DOHH2 (cell line): ENCODE measurements around the gene TTC9B.

Experiments used
- H3F3A ChIP-seq: fragments of 200-600 bp; sonication (generic), shearing (Covaris generic); 2 replicates; pipeline ENCODE4 v1.6.0; 2016; ENCODE audit warnings: antibody characterized with exemption, mild to moderate bottlenecking; ENCODE audit not compliant: control insufficient read depth, insufficient read depth
- H3K27ac ChIP-seq: fragments of 200-600 bp; sonication (generic); 2 replicates; pipeline ENCODE4 v1.5.1; 2014; ENCODE audit warnings: low read depth, mild to moderate bottlenecking, low read length, moderate library complexity
- H3K27me3 ChIP-seq: fragments of 200-600 bp; sonication (generic); 2 replicates; pipeline ENCODE4 v1.6.1; 2014; ENCODE audit warnings: mild to moderate bottlenecking, low read length, mixed read lengths; ENCODE audit not compliant: control insufficient read depth
- H3K36me3 ChIP-seq: fragments of 200-600 bp; sonication (generic); 2 replicates; pipeline ENCODE4 v1.6.1; 2014; ENCODE audit warnings: mild to moderate bottlenecking, low read length, moderate library complexity, mixed read lengths; ENCODE audit not compliant: control insufficient read depth
- H3K4me1 ChIP-seq: fragments of 200-600 bp; sonication (generic); 2 replicates; pipeline ENCODE4 v1.6.1; 2014; ENCODE audit warnings: mild to moderate bottlenecking, low read length, mixed read lengths; ENCODE audit not compliant: control insufficient read depth
- H3K4me2 ChIP-seq: fragments of 200-600 bp; sonication (generic); 2 replicates; pipeline ENCODE4 v1.6.0; 2014; ENCODE audit warnings: mild to moderate bottlenecking, low read length, moderate library complexity
- H3K4me3 ChIP-seq: fragments of 200-600 bp; sonication (generic); 2 replicates; pipeline ENCODE4 v1.5.1; 2014; ENCODE audit warnings: mild to moderate bottlenecking, low read length, mixed read lengths
- H3K79me2 ChIP-seq: fragments of 200-600 bp; sonication (generic); 2 replicates; pipeline ENCODE4 v1.6.1; 2014; ENCODE audit warnings: mild to moderate bottlenecking, low read length, mixed read lengths; ENCODE audit not compliant: control insufficient read depth
- H3K9me2 ChIP-seq: fragments of 200-600 bp; sonication (generic); replicated peaks from 2 replicates; pipeline ENCODE4 v1.6.1; 2014; ENCODE audit warnings: mild to moderate bottlenecking, low read length, mixed read lengths; ENCODE audit not compliant: control insufficient read depth
- H3K9me3 ChIP-seq: fragments of 200-600 bp; sonication (generic); 2 replicates; pipeline ENCODE4 v1.6.1; 2014; ENCODE audit warnings: antibody characterized with exemption, low read length, mixed read lengths; ENCODE audit not compliant: control insufficient read depth, insufficient read depth
- H4K20me1 ChIP-seq: fragments of 200-600 bp; sonication (generic); 2 replicates; pipeline ENCODE4 v1.6.0; 2014; ENCODE audit warnings: low read depth, mild to moderate bottlenecking, antibody characterized with exemption, low read length, moderate library complexity; ENCODE audit not compliant: control insufficient read depth, insufficient read depth
- EZH2phosphoT487 ChIP-seq: fragments of 200-600 bp; sonication (generic); IDR thresholded peaks from 2 replicates; pipeline ENCODE4 v1.6.1; 2017; ENCODE audit warnings: borderline replicate concordance, mild to moderate bottlenecking, antibody characterized with exemption, low read length, moderate library complexity, mixed read lengths
- TF ChIP-seq, protein P1 (sequence below): fragments of 200-600 bp; sonication (generic); IDR thresholded peaks from one replicate; pipeline ENCODE4 v1.5.1; 2014; ENCODE audit warnings: antibody characterized with exemption, mild to moderate bottlenecking, low read depth, low read length; ENCODE audit not compliant: poor library complexity, severe bottlenecking

Gene TTC9B

DNA sequence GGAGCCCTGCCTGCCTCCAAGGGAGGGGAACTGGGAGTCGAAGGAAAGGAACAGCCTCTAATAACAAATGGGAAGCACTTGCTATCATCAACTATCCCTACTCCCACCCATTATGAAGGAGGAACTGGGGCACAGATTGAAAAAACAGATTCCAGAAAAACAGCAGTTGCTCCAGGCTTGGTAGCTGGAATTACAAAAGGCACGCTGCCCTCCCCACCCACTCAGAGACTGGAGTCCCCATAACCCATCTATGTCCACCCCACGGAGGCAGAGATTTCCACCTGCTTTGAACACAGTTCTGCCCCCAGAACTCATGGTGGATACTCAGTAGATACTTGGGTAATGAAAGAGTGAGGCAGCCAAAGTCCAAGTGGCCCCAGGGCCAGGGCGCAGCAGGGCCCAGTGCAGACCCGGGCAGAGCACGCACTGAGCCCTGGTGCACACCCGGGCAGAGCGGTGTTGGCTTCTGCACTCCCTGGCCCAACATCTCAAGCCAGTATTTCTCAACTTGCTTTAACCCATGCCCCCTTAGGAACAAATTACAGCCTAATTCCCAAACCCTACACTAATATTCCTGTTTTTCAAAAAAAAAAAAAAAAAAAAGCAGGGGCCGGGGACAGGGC lies 27.4 kb upstream of the TTC9B start:
- no peaks in the 10 kb centered on the region for H3K9me2 ChIP-seq
- H3F3A ChIP-seq, result no peaks in the 10 kb centered on the region
- H3K79me2 ChIP-seq, result peaks cover 2% of the 10 kb centered on the region; the same call in 1 of the 2 replicates
- no peak overlapping the region for H3K4me3 ChIP-seq
- no peaks in the 10 kb centered on the region for H3K9me3 ChIP-seq
- peaks cover 17% of the 10 kb centered on the region for H3K36me3 ChIP-seq
- H3K27ac ChIP-seq, result no peak overlapping the region
- no peaks in the 10 kb centered on the region for H3K4me1 ChIP-seq
- H3K4me2 ChIP-seq, result no peak overlapping the region
- TF ChIP-seq EZH2phosphoT487, result no peak
- TF ChIP-seq, protein P1, sequence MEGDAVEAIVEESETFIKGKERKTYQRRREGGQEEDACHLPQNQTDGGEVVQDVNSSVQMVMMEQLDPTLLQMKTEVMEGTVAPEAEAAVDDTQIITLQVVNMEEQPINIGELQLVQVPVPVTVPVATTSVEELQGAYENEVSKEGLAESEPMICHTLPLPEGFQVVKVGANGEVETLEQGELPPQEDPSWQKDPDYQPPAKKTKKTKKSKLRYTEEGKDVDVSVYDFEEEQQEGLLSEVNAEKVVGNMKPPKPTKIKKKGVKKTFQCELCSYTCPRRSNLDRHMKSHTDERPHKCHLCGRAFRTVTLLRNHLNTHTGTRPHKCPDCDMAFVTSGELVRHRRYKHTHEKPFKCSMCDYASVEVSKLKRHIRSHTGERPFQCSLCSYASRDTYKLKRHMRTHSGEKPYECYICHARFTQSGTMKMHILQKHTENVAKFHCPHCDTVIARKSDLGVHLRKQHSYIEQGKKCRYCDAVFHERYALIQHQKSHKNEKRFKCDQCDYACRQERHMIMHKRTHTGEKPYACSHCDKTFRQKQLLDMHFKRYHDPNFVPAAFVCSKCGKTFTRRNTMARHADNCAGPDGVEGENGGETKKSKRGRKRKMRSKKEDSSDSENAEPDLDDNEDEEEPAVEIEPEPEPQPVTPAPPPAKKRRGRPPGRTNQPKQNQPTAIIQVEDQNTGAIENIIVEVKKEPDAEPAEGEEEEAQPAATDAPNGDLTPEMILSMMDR, result no peak
- no peaks in the 10 kb centered on the region for H4K20me1 ChIP-seq
- no peaks in the 10 kb centered on the region for H3K27me3 ChIP-seq

DNA sequence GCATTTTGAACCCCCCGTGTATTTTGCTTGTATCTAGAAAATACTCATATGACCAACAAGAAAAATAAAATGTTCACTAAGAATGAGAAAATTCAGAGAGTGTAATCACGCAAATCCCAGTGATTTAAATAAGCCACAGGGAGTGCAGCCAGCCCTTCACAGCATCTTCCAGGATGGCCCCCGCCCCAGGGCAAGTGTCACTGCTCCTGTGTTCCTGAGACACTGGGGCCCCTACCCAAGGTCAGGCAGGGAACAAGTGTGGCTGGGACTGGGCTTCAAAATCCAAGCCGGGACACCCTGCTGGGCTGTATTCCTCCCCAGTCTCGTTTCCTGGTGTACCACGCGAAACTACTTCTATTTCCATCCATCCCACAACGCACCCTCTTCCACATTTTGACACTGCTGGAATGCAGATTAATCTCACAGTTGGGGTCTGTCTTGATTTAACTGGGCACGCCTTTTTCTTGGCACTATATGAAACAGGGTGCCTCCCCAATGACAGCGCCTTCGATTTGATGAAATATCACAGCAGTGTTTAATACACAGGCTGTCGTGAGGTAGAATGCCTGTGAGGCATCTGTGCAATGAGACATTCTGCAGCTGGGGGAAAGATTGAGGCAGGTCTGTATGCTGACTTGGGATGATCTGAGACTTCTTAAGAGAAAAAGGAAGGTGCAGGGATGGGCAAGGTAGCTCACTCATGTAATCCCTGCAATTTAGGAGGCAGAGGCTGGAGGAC lies 26.6 kb upstream of the TTC9B start:
- Histone ChIP-seq H4K20me1 (no peaks in the 10 kb centered on the region), H3K36me3 (peaks cover 24% of the 10 kb centered on the region), H3K4me3 (no peak overlapping the region), H3K4me1 (no peaks in the 10 kb centered on the region), H3K27ac (no peak overlapping the region), H3F3A (no peaks in the 10 kb centered on the region), H3K9me2 (no peaks in the 10 kb centered on the region), H3K27me3 (no peaks in the 10 kb centered on the region), H3K9me3 (no peaks in the 10 kb centered on the region), H3K4me2 (no peak overlapping the region), H3K79me2 (peaks cover 2% of the 10 kb centered on the region; the same call in 1 of the 2 replicates)
- TF ChIP-seq, protein P1, result no peak
- no peak for TF ChIP-seq EZH2phosphoT487

DNA sequence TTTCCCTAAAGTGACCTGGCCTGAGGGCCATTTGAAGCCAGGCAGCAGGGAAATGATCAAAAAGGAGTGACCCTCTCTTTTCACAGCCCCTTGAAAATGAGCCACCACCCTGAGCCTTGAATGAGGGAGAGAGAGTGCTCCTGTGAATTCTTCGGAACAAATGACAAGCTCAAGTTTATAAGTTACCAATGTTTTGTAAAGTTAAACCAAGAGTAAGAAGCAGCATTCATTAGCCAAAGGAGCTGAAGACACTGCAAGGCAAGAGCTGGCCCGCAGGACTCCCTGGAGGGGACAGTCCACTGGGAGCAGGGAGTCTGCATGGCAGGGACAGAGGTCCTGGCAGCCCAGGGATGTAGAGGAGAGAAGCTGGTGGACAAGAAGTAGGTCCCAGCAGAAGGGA lies 25.0 kb upstream of the TTC9B start:
- H3K27me3 ChIP-seq, result no peaks in the 10 kb centered on the region
- TF ChIP-seq, protein P1, result no peak
- no peak for TF ChIP-seq EZH2phosphoT487

More for the DNA sequence above, 25.0 kb upstream of the TTC9B start:
- H3K4me1 ChIP-seq, result no peaks in the 10 kb centered on the region
- H3K36me3 ChIP-seq, result peaks cover 34% of the 10 kb centered on the region
- no peak overlapping the region for H3K4me3 ChIP-seq
- H3K79me2 ChIP-seq, result 0 out of 2 replicates have a peak, but pooled peaks cover 2% of the 10 kb centered on the region
- no peaks in the 10 kb centered on the region for H3K9me3 ChIP-seq
- H3K4me2 ChIP-seq, result no peak overlapping the region
- no peaks in the 10 kb centered on the region for H3K9me2 ChIP-seq
- H3K27ac ChIP-seq, result no peak overlapping the region
- no peaks in the 10 kb centered on the region for H4K20me1 ChIP-seq
- H3F3A ChIP-seq, result no peaks in the 10 kb centered on the region
